GM19463 (cell line): ENCODE results near the gene CCDC200.
"Not testable (repeated sequence)": the region's sequence is repeated elsewhere in the genome, so short reads cannot be mapped to it uniquely, and the experiment has no call there.

Experiments used
- ATAC-seq: cut with Tn5 transposase; IDR thresholded peaks from one replicate; pipeline ENCODE4 v1.9.1; 2021; ENCODE audit warnings: mild to moderate bottlenecking, moderate library complexity; ENCODE audit not compliant: unreplicated experiment

CCDC200 gene

GRCh38 chr17:43216762-43217613 lies 11.4 kb downstream of the CCDC200 start:
- no peak for ATAC-seq

- no peak for ATAC-seq
Observed at GRCh38 chr17:43216369-43216761, 12.1 kb downstream of the CCDC200 start.

- no peak for ATAC-seq
Observed at GRCh38 chr17:43215341-43215740, 13.1 kb downstream of the CCDC200 start.

- ATAC-seq = no peak
Observed at GRCh38 chr17:43213545-43213944, 14.9 kb downstream of the CCDC200 start.

DNA sequence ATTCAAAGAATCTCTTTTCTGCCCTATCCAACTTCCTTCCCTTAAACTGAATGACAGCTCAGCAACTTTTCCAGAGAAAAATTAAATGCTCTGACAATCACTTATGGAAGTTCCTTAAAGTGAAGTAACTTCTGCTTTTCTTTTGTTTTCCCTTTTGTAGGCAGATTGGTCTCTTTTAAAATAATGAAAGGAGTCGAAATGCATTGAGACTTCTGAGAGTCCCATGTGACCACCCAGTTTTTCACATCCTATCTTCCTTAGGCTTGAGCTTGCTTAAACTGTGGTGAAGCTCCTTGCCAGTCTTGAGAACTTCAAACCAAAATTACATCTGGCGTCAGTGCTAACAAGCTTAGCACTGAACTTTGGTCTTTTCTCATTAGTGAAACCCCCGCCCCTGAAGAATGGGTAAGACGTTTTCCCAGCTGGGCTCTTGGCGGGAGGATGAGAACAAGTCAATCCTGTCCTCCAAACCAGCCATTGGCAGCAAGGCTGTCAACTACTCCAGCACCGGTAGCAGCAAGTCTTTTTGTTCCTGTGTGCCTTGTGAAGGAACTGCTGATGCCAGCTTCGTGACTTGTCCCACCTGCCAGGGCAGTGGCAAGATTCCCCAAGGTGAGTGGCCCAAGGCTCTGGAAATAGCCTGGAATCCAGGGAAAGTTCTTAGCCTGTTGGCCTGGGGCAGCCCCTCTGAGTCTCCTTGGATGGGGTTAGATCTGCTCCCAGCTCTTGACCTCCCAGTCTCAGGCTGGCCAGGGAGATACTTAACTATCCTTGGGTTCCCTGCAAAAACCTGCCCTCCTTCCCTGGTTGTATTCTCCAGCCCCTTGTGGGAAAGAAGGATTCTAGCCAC lies 15.6 kb downstream of the CCDC200 start:
- ATAC-seq = no peak

DNA sequence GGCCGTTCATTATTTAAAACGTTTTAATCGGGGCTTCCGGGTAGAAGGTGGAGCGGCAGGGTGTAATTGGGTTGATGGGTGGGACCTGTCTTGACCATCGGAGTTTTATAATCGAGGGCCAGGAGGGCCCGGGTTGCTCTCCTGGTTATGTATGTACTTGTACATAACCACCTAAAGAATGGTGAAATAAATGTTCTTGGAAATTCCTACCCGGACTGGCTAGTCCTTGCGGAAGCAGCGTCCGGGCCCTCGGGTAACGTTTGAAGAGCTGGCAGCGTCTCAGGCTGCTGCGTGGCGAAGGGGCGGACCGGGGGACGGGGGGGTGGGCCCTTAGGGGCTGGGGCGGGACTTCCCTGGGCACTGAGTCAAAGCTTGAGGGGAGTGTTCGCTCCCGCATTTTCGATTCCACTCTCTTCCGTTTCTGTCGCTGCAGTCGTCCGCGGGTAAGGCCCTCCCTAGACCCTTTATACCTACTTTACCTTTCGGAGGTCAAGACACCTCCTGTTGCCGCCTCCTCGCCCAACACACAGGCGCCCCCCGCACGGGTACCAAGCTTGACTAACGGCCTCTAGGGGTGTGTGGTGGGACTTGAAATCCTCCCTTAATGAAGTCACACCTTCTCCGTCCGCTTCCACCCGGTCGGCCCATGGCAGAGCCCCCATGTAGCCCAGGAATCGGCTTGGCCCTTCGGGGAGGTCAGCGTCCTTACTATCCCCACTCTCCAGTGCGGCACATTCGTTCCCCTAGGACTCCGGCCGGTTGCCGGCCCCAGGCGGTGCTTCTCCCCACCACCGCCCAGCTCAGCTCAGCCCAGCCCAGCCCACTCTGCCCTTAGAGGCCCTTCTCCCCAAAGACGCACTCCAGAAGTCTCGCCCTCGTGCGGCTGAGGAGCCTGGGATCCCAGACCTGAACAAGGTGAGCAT lies 16.7 kb downstream of the CCDC200 start, which contains the start of gene TMEM106A:
TSS of gene TMEM106A (plus strand) at position 396 of the 923 bp plus-strand sequence. CDS start 1,167 bp downstream, outside the sequence.
- ATAC-seq = peak; percentile 64

DNA sequence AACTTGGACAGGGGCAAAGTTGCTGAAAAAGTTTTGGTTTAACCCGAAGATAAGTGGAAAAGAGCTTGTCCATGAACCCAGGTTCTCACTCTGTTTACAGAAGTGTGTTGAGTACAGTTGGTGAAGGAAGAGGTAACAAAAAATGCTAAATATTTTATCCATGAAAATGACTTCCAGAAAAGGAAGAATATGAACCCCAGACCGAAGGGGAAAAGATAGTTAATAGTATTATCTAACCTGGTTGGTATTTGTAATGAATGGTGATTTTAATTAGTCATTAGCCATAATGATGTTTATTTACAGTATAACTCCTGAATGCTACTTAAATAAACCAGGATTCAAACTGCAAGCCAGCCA lies 17.3 kb downstream of the CCDC200 start:
- ATAC-seq = no peak

GRCh38 chr17:43210576-43210975 lies 17.8 kb downstream of the CCDC200 start:
- no peak for ATAC-seq

GRCh38 chr17:43203013-43203412 lies 25.4 kb downstream of the CCDC200 start:
- ATAC-seq = not testable (repeated sequence)

GRCh38 chr17:43200127-43200526 lies 28.3 kb downstream of the CCDC200 start:
- ATAC-seq = no peak

DNA sequence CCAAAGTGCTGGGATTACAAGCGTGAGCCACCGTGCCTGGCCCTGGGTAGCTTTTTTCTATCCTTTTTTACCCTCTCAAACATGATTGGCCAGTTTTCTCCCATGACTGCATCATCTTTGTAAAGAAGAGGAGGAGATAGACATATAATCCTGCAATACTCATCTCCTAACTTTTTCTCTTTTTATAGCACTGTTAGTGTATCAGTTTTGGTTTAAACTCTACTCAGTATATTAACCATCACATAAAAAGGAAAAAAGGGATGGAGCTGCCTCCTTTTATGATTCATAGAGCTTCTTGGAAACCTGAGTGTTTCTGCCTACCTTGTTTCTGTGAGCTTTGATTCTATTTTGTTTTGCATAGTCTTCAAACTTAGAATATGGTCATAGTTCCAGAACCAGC lies 28.8 kb downstream of the CCDC200 start:
- no peak for ATAC-seq

- ATAC-seq = no peak
Observed at GRCh38 chr17:43193251-43193650, 35.2 kb downstream of the CCDC200 start.

DNA sequence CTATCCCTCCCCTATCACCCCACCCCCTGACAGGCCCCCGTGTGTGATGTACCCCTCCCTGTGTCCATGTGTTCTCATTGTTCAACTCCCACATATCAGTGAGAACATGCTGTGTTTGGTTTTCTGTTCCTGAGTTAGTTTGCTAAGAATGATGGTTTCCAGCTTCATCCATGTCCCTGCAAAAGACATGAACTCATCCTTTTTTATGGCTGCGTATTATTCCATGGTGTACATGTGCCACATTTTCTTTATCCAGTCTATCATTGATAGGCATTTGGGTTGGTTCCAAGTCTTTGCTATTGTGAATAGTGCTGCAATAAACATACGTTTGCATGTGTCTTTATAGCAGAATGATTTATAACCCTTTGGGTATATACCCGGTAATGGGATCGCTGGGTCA lies 41.8 kb downstream of the CCDC200 start:
- ATAC-seq = not testable (repeated sequence)

DNA sequence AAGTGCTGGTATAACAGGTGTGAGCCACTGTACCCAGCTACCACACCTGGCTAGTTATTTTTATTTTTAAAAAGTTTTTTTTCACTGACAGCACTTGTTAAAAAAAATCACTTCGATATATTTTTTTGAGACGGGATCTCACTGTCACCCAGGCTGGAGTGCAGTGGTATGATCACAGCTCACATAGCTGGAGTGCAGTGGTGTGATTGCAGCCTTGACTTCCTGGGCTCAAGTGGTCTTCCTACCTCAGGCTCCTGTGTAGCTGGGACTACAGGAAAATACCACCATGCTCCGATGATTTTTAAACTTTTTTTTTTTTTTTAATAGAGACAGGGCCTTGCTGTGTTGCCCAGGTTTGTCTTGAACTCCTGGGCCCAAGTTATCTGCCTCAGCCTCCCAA lies 44.5 kb downstream of the CCDC200 start:
- no peak for ATAC-seq

- no peak for ATAC-seq
Observed at GRCh38 chr17:43176119-43176570, 52.3 kb downstream of the CCDC200 start.

GRCh38 chr17:43175213-43176118 lies 53.0 kb downstream of the CCDC200 start:
- no peak for ATAC-seq

DNA sequence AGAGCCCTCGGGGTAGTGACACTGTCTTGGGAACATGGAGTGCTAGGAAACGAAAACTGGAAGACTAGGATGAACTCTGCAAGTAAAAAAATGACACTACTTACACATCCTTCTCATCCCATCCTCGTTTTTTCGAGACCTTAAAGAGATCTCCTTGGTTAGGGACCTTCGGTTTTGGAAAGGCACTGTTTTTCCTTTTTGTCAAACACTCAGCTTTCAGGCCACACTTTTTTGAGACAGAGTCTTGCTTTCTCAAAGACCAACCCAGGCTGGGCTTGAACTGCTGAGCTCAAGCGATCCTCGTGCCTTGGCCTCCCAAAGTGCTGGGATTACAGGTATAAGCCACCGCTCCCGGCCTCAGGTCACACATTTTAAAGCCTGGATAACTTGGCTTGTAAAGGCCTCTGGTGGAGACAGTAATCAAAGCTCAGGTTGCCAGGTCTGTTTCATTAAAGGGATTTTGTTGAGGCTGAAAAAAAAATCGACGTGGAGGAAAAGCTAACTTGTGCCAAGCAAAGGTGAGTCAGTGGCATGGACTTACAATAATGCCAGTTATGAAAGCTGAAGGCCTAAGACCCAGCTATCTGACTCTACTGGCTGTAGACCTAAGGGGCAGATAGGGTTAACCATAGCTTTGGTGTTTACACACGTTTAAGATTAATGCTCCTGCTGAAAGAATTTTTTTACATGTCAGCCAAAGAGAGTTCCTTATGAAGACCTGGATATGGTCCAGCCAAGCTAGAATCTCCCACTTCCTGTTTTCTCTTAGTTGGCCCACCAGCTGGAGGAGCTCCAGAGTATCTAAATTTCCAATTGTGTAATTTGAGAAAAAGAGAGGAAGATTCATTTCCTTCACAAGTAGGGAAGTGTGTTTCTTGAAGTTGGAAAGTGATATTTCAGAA lies 56.6 kb downstream of the CCDC200 start:
- no peak for ATAC-seq
